Measurements from ENCODE around the gene P3R3URF.

Gene P3R3URF

DNA sequence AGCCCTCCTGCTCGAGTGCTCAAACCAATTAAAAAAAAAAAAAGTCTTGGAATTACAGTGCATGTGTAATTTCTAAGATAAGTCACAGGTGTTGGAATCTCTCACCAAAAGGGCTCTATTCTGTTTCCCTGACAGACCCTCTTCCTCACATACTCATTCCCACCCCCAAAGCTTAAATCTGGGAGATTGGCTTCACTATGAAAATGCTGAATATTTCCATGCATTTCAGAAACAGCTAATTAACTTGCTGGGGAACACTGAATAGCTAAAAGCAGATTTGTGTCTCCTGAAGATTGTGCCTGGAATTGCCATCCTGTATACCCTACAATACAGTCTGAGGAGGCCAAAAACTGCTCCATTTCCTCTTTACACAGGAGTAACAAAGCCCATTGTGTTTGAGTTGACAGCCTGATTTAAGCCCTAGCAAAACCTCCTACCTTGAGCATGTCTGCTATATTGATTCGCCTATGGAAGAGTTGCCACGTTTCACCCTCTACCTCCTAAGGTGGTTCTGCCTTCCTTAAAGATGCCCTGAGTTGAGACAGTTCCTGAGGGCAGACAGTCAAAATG is 42.4 kb downstream of the P3R3URF start:
- Histone ChIP-seq H3K4me3 (ENCODE audit: low read depth in 1 of 2, low read length in 2 of 2) (peak overlapping the region; percentile 84 to 94), H3K4me1 (ENCODE audit: control insufficient read depth in 1 of 2, insufficient read depth in 2 of 2, low read length in 2 of 2) (peaks cover 7 to 30% of the 10 kb centered on the region in 2 donors), H3K9ac (ENCODE audit: low read depth in 1 of 2, low read length in 2 of 2) (peak overlapping the region; percentile 64 to 79)

DNA sequence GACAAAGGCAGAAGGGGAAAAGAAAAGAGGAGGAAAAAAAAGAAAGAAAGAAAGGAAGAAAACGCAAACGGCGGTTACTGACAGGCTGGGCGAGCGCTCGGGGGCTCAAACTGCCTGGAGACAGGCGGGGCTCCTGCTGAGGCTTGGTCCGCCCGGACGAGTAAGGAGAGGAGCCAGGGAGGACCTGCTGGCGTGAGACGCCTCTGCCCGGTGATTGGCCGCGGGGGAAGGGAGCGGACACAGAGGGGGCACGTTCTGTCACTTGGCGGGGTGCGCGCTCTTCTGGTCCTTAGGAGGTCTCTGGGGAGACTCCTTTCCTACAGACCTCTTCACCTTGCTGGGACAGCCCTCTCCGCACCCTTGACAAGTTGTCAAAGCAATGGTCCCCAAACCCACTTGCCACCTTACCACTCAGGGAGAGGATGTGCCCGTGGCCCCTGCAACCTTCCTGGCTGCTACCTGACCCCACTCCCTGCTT is 43.1 kb downstream of the P3R3URF start:
- no peaks in the 10 kb centered on the region for H3K9me3 ChIP-seq (ENCODE audit: control insufficient read depth in 1 of 2, low read length in 2 of 2)

More for the DNA sequence above, 42.4 kb downstream of the P3R3URF start:
- H3K36me3 ChIP-seq (ENCODE audit: control insufficient read depth in 1 of 2, insufficient read depth in 2 of 2, low read length in 2 of 2), result no peaks in the 10 kb centered on the region
- no peaks in the 10 kb centered on the region for H3K9me3 ChIP-seq (ENCODE audit: control insufficient read depth in 1 of 2, low read length in 2 of 2)
- peaks cover 0 to 3% of the 10 kb centered on the region in 2 donors for H3K27me3 ChIP-seq (ENCODE audit: control insufficient read depth in 1 of 2, insufficient read depth in 2 of 2, low read length in 2 of 2)
- no peak overlapping the region for H3K27ac ChIP-seq (ENCODE audit: low read depth, low read length)

DNA sequence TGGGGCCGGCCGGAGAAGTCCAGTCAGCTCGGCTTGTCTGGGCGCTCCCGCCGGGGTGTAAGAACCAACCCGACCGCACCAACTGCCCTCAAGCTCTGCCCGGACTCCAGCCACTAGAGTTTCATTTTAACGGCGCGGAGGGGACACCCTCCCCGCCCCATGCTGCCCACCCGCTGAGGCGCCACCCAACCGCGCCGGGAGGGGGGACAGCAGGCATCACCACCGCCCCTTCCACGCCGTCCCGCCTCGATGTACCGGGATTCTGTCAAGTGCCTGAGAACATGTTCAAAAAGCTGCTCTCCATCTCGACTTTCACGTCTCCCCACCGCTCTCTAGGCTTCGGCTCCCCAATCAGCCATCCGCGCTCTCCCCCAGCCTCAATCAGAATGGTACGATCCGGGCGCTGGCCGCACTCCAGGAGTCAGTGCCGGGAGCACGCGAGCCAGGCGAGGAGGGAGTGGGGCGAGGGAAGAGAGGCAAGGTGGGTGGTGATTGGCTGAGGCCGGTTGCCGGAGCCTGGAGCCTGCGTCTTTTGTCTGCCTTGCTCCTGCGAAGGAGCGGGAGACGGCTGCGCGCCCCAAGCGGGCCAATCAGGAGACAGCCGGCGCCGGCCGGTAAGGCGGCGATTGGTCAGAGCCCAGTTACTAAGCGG is 43.6 kb downstream of the P3R3URF start, which contains the start of gene PIK3R3:
PIK3R3 (minus strand) TSS at position 101 of the 652 bp plus-strand sequence. CDS start 677 bp downstream, outside the sequence.
- Histone ChIP-seq H3K9ac (ENCODE audit: low read depth in 1 of 2, low read length in 2 of 2) (peak within 1 kb of the TSS; percentile 80), H3K4me1 (ENCODE audit: control insufficient read depth in 1 of 2, insufficient read depth in 2 of 2, low read length in 2 of 2) (peaks cover 7 to 30% of the 10 kb centered on the region in 2 donors)

More for the DNA sequence above, 43.1 kb downstream of the P3R3URF start:
- H3K9ac ChIP-seq (ENCODE audit: low read depth in 1 of 2, low read length in 2 of 2), result peak overlapping the region; percentile 64 to 79
- H3K36me3 ChIP-seq (ENCODE audit: control insufficient read depth in 1 of 2, insufficient read depth in 2 of 2, low read length in 2 of 2), result no peaks in the 10 kb centered on the region
- H3K4me1 ChIP-seq (ENCODE audit: control insufficient read depth in 1 of 2, insufficient read depth in 2 of 2, low read length in 2 of 2), result peaks cover 7 to 30% of the 10 kb centered on the region in 2 donors
- peak overlapping the region; percentile 62 for H3K27ac ChIP-seq (ENCODE audit: low read depth, low read length)
- H3K27me3 ChIP-seq (ENCODE audit: control insufficient read depth in 1 of 2, insufficient read depth in 2 of 2, low read length in 2 of 2), result peaks cover 0 to 3% of the 10 kb centered on the region in 2 donors
- H3K4me3 ChIP-seq (ENCODE audit: low read depth in 1 of 2, low read length in 2 of 2), result peak overlapping the region; percentile 84 to 94

DNA sequence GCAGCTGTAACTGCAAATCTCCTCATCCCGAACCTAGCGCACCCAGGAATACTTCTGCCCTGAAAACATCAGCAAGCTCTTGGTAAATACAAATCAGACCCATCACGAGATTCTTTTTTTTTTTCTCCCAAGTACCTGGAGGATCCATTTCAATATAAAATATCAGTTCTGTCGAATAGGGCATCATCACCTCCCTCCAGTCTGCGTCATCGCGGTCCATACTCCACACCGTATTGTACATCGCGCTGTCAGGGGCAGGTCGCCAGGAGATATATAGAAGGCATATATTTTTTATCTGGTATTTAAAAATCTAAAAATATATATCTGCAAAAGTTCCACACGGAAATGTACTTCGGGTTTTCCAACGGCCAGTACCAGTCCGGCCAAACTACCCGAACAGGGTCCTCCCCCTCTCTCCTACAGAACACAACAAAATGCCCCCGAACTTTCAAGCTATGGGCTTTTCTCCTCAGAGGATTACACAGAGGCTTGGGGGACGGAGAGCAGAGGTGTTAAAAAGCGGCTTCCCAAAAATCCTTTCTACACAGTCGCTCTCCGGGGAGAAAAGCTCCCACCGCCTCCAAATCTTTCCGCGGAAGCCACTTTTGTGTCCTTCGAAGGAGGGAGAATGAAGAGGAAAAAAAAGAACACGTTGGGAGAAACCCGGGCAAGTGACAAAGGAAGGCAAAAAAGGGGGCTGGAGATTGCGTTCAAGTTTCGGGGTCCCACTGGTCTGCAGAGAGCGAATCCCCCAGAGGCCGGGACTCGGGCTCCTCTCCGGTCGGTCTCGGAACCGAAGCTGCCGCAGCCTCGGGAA is 44.4 kb downstream of the P3R3URF start:
- Histone ChIP-seq H3K36me3 (ENCODE audit: control insufficient read depth in 1 of 2, insufficient read depth in 2 of 2, low read length in 2 of 2) (no peaks in the 10 kb centered on the region), H3K4me1 (ENCODE audit: control insufficient read depth in 1 of 2, insufficient read depth in 2 of 2, low read length in 2 of 2) (peaks cover 7 to 30% of the 10 kb centered on the region in 2 donors), H3K9me3 (ENCODE audit: control insufficient read depth in 1 of 2, low read length in 2 of 2) (no peaks in the 10 kb centered on the region), H3K27ac (ENCODE audit: low read depth, low read length) (peak overlapping the region; percentile 96), H3K4me3 (ENCODE audit: low read depth in 1 of 2, low read length in 2 of 2) (peak overlapping the region; percentile 84 to 94), H3K9ac (ENCODE audit: low read depth in 1 of 2, low read length in 2 of 2) (peak overlapping the region; percentile 80), H3K27me3 (ENCODE audit: control insufficient read depth in 1 of 2, insufficient read depth in 2 of 2, low read length in 2 of 2) (peaks cover 0 to 3% of the 10 kb centered on the region in 2 donors)

More for the DNA sequence above, 43.6 kb downstream of the P3R3URF start, which contains the start of gene PIK3R3:
- peak within 1 kb of the TSS; percentile 96 for H3K27ac ChIP-seq (ENCODE audit: low read depth, low read length)
- H3K36me3 ChIP-seq (ENCODE audit: control insufficient read depth in 1 of 2, insufficient read depth in 2 of 2, low read length in 2 of 2), result no peaks in the 10 kb centered on the region
- H3K9me3 ChIP-seq (ENCODE audit: control insufficient read depth in 1 of 2, low read length in 2 of 2), result no peaks in the 10 kb centered on the region
- peak within 1 kb of the TSS; percentile 84 to 94 for H3K4me3 ChIP-seq (ENCODE audit: low read depth in 1 of 2, low read length in 2 of 2)
- H3K27me3 ChIP-seq (ENCODE audit: control insufficient read depth in 1 of 2, insufficient read depth in 2 of 2, low read length in 2 of 2), result peaks cover 0 to 3% of the 10 kb centered on the region in 2 donors

DNA sequence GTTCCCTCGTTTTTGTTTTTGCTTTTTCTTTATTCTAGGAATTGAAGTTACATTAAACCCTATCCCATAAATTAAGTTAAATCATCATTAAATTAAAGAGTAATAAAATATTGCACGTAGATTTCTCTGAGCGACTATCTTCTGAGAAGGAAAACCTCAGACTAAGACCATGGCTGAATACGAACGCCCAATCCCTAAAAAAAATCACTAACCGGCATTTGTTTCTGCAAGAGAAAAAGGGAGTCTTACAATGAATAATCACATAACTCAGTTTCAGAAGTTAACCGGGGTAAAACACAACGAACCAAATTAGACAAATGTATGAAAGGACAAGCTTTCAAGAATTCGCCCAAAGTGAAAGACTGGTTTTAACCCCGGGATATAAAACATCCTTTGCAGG is 45.2 kb downstream of the P3R3URF start:
- peak overlapping the region in 1 of 2 donors; percentile 5 for H3K9ac ChIP-seq (ENCODE audit: low read depth in 1 of 2, low read length in 2 of 2)
- peak overlapping the region; percentile 84 to 94 for H3K4me3 ChIP-seq (ENCODE audit: low read depth in 1 of 2, low read length in 2 of 2)
- peaks cover 0 to 3% of the 10 kb centered on the region in 2 donors for H3K27me3 ChIP-seq (ENCODE audit: control insufficient read depth in 1 of 2, insufficient read depth in 2 of 2, low read length in 2 of 2)

DNA sequence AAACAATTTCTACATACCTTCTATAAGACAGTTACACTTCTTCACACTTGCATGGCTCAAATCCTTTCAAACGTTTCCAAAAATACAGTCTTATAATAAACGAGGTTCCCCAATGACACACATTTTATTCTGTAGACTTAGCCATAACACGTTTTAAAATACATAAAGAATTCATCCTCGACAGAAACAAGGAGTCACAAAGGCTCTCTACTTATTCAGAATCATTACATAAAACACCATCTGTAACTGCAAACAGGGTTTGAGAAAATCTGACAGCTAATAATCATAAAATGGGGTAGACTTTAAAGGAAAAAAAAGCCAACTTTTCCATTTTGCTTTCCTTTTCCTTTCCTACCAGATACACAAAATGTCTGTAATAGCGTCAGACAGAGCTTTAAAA is 45.7 kb downstream of the P3R3URF start:
- peaks cover 7 to 30% of the 10 kb centered on the region in 2 donors for H3K4me1 ChIP-seq (ENCODE audit: control insufficient read depth in 1 of 2, insufficient read depth in 2 of 2, low read length in 2 of 2)
- H3K27me3 ChIP-seq (ENCODE audit: control insufficient read depth in 1 of 2, insufficient read depth in 2 of 2, low read length in 2 of 2), result peaks cover 0 to 3% of the 10 kb centered on the region in 2 donors
- H3K36me3 ChIP-seq (ENCODE audit: control insufficient read depth in 1 of 2, insufficient read depth in 2 of 2, low read length in 2 of 2), result no peaks in the 10 kb centered on the region
- H3K4me3 ChIP-seq (ENCODE audit: low read depth in 1 of 2, low read length in 2 of 2), result peak overlapping the region; percentile 84 to 94
- H3K27ac ChIP-seq (ENCODE audit: low read depth, low read length), result no peak overlapping the region
- no peaks in the 10 kb centered on the region for H3K9me3 ChIP-seq (ENCODE audit: control insufficient read depth in 1 of 2, low read length in 2 of 2)
- peak overlapping the region in 1 of 2 donors; percentile 5 for H3K9ac ChIP-seq (ENCODE audit: low read depth in 1 of 2, low read length in 2 of 2)

More for the DNA sequence above, 45.2 kb downstream of the P3R3URF start:
- H3K9me3 ChIP-seq (ENCODE audit: control insufficient read depth in 1 of 2, low read length in 2 of 2), result no peaks in the 10 kb centered on the region
- no peak overlapping the region for H3K27ac ChIP-seq (ENCODE audit: low read depth, low read length)
- no peaks in the 10 kb centered on the region for H3K36me3 ChIP-seq (ENCODE audit: control insufficient read depth in 1 of 2, insufficient read depth in 2 of 2, low read length in 2 of 2)
- H3K4me1 ChIP-seq (ENCODE audit: control insufficient read depth in 1 of 2, insufficient read depth in 2 of 2, low read length in 2 of 2), result peaks cover 7 to 30% of the 10 kb centered on the region in 2 donors

DNA sequence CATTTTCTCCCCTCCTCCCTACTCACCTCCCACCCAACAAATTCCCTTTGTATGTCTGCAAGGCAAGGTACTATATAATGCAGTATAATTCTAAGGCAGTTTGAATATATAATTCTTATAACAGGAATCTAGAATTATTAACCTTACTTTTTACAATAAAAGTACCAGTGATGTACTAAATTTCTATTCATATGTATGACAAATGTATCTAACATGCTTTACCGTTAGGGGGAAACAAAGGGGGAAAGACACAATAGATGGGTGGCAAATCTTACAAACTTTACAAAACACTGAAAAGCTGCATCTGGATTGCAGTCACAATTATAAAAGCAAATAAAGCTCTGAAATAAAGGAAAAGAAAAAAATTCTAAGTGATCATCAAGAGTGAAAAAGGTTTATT is 46.2 kb downstream of the P3R3URF start:
- H3K27me3 ChIP-seq (ENCODE audit: control insufficient read depth in 1 of 2, insufficient read depth in 2 of 2, low read length in 2 of 2), result peaks cover 0 to 3% of the 10 kb centered on the region in 2 donors
- H3K9ac ChIP-seq (ENCODE audit: low read depth in 1 of 2, low read length in 2 of 2), result peak overlapping the region in 1 of 2 donors; percentile 5
- H3K27ac ChIP-seq (ENCODE audit: low read depth, low read length), result no peak overlapping the region
- H3K36me3 ChIP-seq (ENCODE audit: control insufficient read depth in 1 of 2, insufficient read depth in 2 of 2, low read length in 2 of 2), result no peaks in the 10 kb centered on the region
- H3K4me1 ChIP-seq (ENCODE audit: control insufficient read depth in 1 of 2, insufficient read depth in 2 of 2, low read length in 2 of 2), result peaks cover 7 to 26% of the 10 kb centered on the region in 2 donors
- no peaks in the 10 kb centered on the region for H3K9me3 ChIP-seq (ENCODE audit: control insufficient read depth in 1 of 2, low read length in 2 of 2)
- peak overlapping the region; percentile 84 to 94 for H3K4me3 ChIP-seq (ENCODE audit: low read depth in 1 of 2, low read length in 2 of 2)

DNA sequence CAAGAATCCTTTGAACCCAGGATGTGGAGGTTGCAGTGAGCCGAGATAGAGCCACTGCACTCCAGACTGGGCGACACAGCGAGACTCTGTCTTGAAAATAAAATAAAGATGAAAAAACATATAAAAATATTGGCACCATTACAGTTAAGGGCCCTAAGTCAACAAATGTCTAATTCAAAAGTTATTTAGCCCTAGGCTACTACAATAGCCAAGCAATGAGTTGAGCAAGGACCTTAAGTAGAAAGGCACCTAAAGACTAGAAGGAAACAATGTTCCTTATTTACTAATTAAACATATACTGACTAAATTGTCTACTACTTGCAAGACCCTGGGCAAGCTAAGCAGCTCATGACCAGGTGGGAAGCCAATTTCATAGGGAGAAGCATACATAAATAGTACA is 47.9 kb downstream of the P3R3URF start:
- Histone ChIP-seq H3K36me3 (ENCODE audit: control insufficient read depth in 1 of 2, insufficient read depth in 2 of 2, low read length in 2 of 2) (no peaks in the 10 kb centered on the region), H3K27me3 (ENCODE audit: control insufficient read depth in 1 of 2, insufficient read depth in 2 of 2, low read length in 2 of 2) (peaks cover 0 to 3% of the 10 kb centered on the region in 2 donors), H3K9me3 (ENCODE audit: control insufficient read depth in 1 of 2, low read length in 2 of 2) (no peaks in the 10 kb centered on the region), H3K4me3 (ENCODE audit: low read depth in 1 of 2, low read length in 2 of 2) (no peak overlapping the region), H3K4me1 (ENCODE audit: control insufficient read depth in 1 of 2, insufficient read depth in 2 of 2, low read length in 2 of 2) (peaks cover 2 to 10% of the 10 kb centered on the region in 2 donors), H3K27ac (ENCODE audit: low read depth, low read length) (no peak overlapping the region), H3K9ac (ENCODE audit: low read depth in 1 of 2, low read length in 2 of 2) (no peak overlapping the region)
